Duodenal mucosa (tissue), 2 donors: ENCODE measurements around the gene PIM2.
A peak's percentile ranks its signal among the peaks of the same experiment; 100 is the strongest.

Experiments
- H3K27ac ChIP-seq: one replicate; pipeline ENCODE4 v1.7.0; 2013; ENCODE audit warnings: low read depth, low read length
- H3K27me3 ChIP-seq, 2 donors: one replicate each; pipeline ENCODE4 v1.7.0; 2013; ENCODE audit warnings: low read length in 2 of 2, control low read depth in 1 of 2; ENCODE audit not compliant: insufficient read depth in 2 of 2, control insufficient read depth in 1 of 2
- H3K36me3 ChIP-seq, 2 donors: one replicate each; pipeline ENCODE4 v1.7.0; 2013; ENCODE audit warnings: low read length in 2 of 2, control low read depth in 1 of 2; ENCODE audit not compliant: insufficient read depth in 2 of 2, control insufficient read depth in 1 of 2
- H3K4me1 ChIP-seq, 2 donors: one replicate each; pipeline ENCODE4 v1.7.0; 2013; ENCODE audit warnings: low read length in 2 of 2, control low read depth in 1 of 2; ENCODE audit not compliant: insufficient read depth in 2 of 2, control insufficient read depth in 1 of 2
- H3K4me3 ChIP-seq, 2 donors: one replicate each; pipeline ENCODE4 v1.7.0; 2013; ENCODE audit warnings: low read length in 2 of 2, low read depth in 1 of 2
- H3K9ac ChIP-seq, 2 donors: one replicate each; pipeline ENCODE4 v1.7.0; 2013; ENCODE audit warnings: low read length in 2 of 2, low read depth in 1 of 2
- H3K9me3 ChIP-seq, 2 donors: one replicate each; pipeline ENCODE4 v1.7.0; 2013; ENCODE audit warnings: low read length in 2 of 2, control low read depth in 1 of 2; ENCODE audit not compliant: control insufficient read depth in 1 of 2

PIM2 gene

DNA sequence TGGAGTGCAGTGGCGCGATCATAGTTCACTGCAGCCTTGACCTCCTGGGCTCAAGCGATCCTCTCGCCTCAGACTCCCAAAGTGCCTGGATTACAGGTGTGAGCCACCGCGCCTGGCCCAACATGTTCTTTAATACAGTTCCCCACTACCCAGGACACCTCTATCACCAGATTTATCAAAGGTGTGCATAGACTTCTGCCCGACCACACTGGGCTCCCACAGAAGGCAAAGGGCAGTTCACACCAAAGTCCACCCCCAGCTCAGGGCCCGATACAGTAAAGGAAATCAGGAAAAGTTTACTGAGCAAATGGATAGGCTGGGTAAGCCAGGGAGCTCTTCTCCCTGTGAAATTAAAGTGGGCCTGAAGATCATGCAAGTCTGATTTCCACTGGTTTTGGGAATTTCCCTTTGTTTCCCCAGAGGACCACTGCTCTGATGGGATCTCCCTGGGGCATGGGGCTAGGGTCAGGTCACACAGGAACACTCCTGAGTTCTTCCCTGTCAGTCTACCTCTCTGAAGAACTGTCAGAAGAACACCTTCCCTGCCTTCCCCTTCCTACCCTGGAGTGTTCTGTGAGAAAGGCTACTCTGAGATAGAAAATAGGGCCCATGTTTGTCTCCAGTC lies 17.7 kb upstream of the PIM2 start:
- no peaks in the 10 kb centered on the region for H3K27me3 ChIP-seq
- H3K9ac ChIP-seq, result peak overlapping the region in 1 of 2 donors; percentile 25
- peaks cover 42 to 43% of the 10 kb centered on the region in 2 donors for H3K4me1 ChIP-seq
- H3K4me3 ChIP-seq, result no peak overlapping the region
- no peaks in the 10 kb centered on the region for H3K9me3 ChIP-seq
- H3K27ac ChIP-seq, result no peak overlapping the region
- H3K36me3 ChIP-seq, result peaks cover 6 to 29% of the 10 kb centered on the region in 2 donors

DNA sequence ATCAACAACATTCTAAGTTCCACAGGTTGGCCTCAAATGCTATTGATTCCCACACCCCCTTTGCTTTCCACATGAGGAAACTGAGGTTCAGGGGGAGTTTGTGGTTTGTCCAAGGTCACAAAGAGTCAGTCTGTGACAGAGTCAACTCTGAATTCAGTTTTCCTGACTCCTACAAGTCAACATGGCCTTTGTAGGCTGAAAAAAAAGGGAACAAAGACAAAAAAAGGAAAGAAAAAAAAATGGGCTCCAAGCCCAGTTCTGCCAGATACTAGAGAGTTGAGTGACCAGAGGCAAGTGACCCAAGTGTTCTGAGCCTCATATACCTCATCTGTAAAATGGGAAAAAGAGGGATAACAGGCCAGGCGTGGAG lies 16.5 kb upstream of the PIM2 start:
- no peaks in the 10 kb centered on the region for H3K27me3 ChIP-seq
- no peaks in the 10 kb centered on the region for H3K9me3 ChIP-seq
- H3K27ac ChIP-seq, result no peak overlapping the region
- no peak overlapping the region for H3K9ac ChIP-seq
- H3K4me3 ChIP-seq, result no peak overlapping the region
- peaks cover 30 to 33% of the 10 kb centered on the region in 2 donors for H3K4me1 ChIP-seq
- peaks cover 6 to 30% of the 10 kb centered on the region in 2 donors for H3K36me3 ChIP-seq

DNA sequence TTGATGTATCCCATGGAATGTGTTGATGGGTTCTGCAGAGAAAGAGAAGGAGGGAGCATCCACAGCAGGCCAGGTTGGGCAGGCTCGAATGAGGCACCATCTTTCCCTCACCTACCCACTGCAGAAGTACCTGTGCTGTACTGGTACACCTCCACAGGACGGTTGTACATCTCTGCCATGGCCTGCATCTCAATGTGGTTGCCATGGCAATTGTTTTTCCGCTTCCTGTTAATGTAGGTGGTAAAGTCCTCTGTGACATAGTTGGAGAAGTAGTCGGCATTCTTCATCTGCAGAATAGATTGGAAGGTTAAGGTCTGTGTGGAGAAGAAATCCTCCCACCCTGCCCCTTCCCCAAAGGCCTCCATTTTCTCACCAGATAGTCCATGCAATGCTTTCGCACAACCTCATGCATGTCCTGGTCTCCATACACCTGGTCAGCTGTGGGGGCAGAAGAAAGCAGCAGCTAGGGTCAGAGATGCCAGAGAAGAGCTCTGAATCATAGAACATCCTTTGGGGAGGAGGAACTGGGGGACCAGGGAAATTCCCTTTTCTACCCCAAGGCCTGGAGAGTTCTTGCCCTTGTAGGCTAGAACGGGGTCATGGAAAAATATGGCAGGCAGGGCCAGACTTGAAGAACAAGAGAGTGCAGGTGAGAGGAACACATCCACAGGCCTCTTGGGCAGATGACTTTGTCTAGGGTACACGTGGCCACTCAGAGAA lies 15.9 kb upstream of the PIM2 start:
- no peaks in the 10 kb centered on the region for H3K9me3 ChIP-seq
- no peak overlapping the region for H3K27ac ChIP-seq
- peaks cover 25 to 28% of the 10 kb centered on the region in 2 donors for H3K4me1 ChIP-seq
- peaks cover 6 to 25% of the 10 kb centered on the region in 2 donors for H3K36me3 ChIP-seq
- no peak overlapping the region for H3K9ac ChIP-seq
- no peaks in the 10 kb centered on the region for H3K27me3 ChIP-seq
- H3K4me3 ChIP-seq, result no peak overlapping the region

DNA sequence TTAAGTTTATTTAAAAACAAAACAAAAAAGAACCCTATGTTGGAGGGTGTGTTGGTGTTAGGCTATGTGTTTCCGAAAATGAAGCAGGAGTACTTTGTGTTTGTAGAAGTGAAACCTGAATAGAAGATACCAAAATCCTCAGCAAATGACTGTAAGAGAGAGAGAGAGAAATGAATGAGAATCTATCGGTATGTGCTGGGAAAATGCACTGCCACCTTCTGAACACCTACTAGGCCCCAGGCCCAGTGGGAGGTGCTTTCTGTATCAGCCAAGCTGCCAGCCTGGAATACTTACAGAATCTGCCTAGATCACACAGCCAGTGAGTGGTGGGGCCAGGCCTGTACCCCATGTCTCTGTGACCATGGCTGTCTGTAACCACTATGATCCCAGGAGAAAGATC lies 14.9 kb upstream of the PIM2 start:
- Histone ChIP-seq H3K4me3 (no peak overlapping the region), H3K9me3 (no peaks in the 10 kb centered on the region), H3K4me1 (peaks cover 15 to 20% of the 10 kb centered on the region in 2 donors), H3K36me3 (peaks cover 6 to 23% of the 10 kb centered on the region in 2 donors), H3K27me3 (no peaks in the 10 kb centered on the region), H3K27ac (no peak overlapping the region), H3K9ac (no peak overlapping the region)

DNA sequence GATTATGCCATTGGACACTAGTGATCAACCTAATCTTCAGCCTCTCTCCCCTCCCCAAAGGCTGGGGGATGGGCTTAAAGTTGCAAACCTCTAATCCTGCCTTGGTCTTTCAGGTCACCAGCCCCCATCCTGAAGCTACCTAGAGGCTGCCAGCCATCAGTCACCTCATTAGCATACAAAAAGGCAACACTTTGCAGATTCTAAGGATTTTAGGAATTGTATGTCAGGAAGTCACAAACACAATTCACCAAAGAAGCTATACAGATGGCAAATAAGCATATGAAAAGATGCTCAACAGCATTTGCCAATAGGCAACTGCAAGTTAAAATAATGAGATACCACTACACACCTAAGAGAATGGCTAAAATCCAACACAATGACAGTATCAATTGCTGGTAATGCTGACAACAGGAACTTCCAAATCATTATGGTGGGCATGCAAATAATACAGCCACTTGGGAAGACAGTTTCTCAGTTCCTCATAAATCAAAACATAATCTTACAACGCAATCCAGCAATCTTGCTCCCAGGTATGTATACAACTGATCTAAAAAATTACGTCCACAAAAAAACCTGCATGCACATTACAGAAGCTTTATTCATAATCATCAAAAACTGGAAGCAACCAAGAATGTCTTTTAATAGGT lies 9.0 kb upstream of the PIM2 start:
- no peaks in the 10 kb centered on the region for H3K9me3 ChIP-seq
- H3K27me3 ChIP-seq, result no peaks in the 10 kb centered on the region
- H3K36me3 ChIP-seq, result peaks cover 18 to 29% of the 10 kb centered on the region in 2 donors
- peaks cover 0 to 5% of the 10 kb centered on the region in 2 donors for H3K4me1 ChIP-seq
- H3K9ac ChIP-seq, result no peak overlapping the region
- H3K4me3 ChIP-seq, result no peak overlapping the region
- no peak overlapping the region for H3K27ac ChIP-seq

DNA sequence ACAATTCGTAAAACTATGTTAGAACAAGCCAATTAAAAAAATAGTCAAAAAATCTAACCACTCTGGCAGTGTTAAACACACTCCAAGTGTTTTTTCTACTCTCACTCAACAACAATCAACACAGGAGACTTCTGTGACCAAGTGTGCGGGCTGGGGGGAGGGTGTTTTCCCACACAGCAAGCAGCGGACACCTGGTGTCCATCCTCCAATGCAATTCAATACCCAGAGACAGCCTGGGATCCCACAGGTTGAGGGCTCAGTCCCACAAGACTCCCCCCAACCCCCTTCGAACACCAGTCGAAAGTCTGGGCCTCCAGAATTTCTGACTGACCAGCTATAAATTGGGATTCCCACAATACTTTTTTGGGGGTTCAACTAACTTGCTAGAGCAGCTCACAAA lies 8.3 kb upstream of the PIM2 start:
- Histone ChIP-seq H3K9me3 (no peaks in the 10 kb centered on the region), H3K27me3 (no peaks in the 10 kb centered on the region), H3K4me3 (no peak overlapping the region), H3K9ac (no peak overlapping the region), H3K27ac (no peak overlapping the region), H3K4me1 (peaks cover 0 to 5% of the 10 kb centered on the region in 2 donors), H3K36me3 (peaks cover 18 to 34% of the 10 kb centered on the region in 2 donors)

DNA sequence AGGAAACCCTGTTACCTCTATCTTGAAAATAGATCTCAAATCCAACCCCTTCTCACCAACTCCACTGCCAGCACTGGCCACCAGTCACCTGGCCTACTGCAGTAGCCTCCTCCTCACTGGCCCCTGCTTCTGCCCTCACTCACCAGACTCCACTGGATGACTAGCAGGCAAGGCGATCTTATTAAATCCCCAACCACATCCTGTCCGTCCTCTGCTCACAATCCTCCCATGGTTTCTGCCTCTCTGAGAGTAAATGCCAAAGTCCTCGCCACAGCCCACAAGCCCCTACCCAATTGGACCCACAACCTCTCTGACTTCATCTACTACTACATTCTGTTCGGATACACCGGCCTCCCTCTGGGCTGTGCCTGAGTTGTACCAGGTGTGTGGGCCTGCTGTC lies 5.4 kb upstream of the PIM2 start:
- no peak overlapping the region for H3K9ac ChIP-seq
- no peaks in the 10 kb centered on the region for H3K27me3 ChIP-seq
- H3K36me3 ChIP-seq, result peaks cover 18 to 33% of the 10 kb centered on the region in 2 donors
- H3K27ac ChIP-seq, result no peak overlapping the region
- H3K9me3 ChIP-seq, result no peaks in the 10 kb centered on the region
- peaks cover 7 to 18% of the 10 kb centered on the region in 2 donors for H3K4me1 ChIP-seq
- no peak overlapping the region for H3K4me3 ChIP-seq

DNA sequence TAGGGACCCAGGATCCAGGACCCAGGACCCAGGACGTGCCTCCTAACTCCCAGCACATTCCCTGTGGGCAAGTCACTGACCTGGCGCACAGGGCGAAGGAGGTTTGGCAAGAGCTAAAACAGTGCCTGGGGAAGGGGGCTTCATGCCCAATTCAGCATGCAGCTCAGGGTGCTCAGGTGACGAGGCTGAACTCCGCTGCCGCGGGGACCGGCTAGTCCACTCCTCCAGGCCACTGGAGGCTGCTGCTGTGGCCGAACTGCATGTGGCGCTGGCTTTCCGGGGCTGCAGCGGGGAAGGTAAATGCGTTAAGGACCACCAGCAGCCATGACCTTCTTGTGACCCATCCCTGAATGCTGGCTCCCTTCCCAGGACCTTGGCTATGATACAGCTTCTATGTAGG lies 4.9 kb upstream of the PIM2 start:
- Histone ChIP-seq H3K4me1 (peaks cover 7 to 18% of the 10 kb centered on the region in 2 donors), H3K36me3 (peaks cover 18 to 33% of the 10 kb centered on the region in 2 donors), H3K9ac (no peak overlapping the region), H3K27me3 (no peaks in the 10 kb centered on the region), H3K27ac (no peak overlapping the region), H3K4me3 (no peak overlapping the region), H3K9me3 (no peaks in the 10 kb centered on the region)

DNA sequence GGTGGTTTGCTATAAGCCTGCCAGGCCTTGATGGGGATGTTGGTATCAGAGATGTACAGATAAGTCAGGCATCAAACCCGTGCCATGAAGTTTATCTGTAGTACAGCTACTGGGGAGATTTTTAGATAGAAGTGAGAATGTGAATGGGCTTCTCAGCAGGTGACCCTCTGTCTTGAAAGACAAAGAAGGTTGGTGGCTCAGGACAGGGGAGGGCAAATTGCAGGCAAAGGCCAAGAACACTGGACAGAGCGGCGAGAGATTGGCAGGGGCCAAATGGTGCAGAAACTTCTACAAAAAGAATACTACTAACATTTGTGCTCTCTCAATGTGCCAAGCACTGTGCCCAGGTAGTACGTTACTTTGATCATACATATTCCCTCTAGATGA lies 1.9 kb upstream of the PIM2 start:
- Histone ChIP-seq H3K4me3 (peak overlapping the region in 1 of 2 donors; percentile 25), H3K9ac (peak overlapping the region in 1 of 2 donors; percentile 18), H3K27ac (no peak overlapping the region), H3K9me3 (no peaks in the 10 kb centered on the region), H3K27me3 (no peaks in the 10 kb centered on the region), H3K36me3 (peaks cover 9 to 32% of the 10 kb centered on the region in 2 donors), H3K4me1 (peaks cover 13 to 14% of the 10 kb centered on the region in 2 donors)
